HepG2 (cell line): ENCODE data around the gene TAS2R60. TPM values are rescaled to one million over a fixed set of nuclear protein-coding genes. Genes with fewer than 3 reads are reported as not detected.

ENCODE experiments used
- ATAC-seq: fragments of 200-7000 bp; cut with Tn5 transposase; 3 replicates; pipeline ENCODE4 v1.9.1; 2020; ENCODE audit warnings: mild to moderate bottlenecking, moderate library complexity
- BruUV-seq: library from RNA; stranded (reverse); fragments of 400-500 nt; replicated peaks from 2 replicates; lab custom pipeline; 2021; lab: Mats Ljungman, UMichigan
- CTCF ChIA-PET: fragments of 300-600 bp; formaldehyde crosslinking; extraction: SDS; loops from one replicate; lab custom pipeline; 2021; ENCODE audit warnings: low total read pairs, inconsistent platforms, low intra/inter-chr PET ratio; lab: Yijun Ruan, JAX
- POLR2A ChIA-PET: fragments of 350-600 bp; sonication (Branson Sonifier 250); formaldehyde crosslinking; loops from one replicate; lab custom pipeline; 2020; ENCODE audit warnings: antibody characterized with exemption, inconsistent platforms; lab: Yijun Ruan, JAX
- DNase-seq: peaks from one replicate; pipeline ENCODE4 v3.0.0-alpha.2; 2015; ENCODE audit warnings: low spot score
- FAIRE-seq: peaks from 3 replicates; lab custom pipeline; 2011; peaks lifted over from hg19 to GRCh38; lab: Jason Lieb, UNC
- H2AFZ ChIP-seq: one replicate; pipeline ENCODE4 v1.6.1; 2011; ENCODE audit warnings: low read length, inconsistent platforms
- H3K27ac ChIP-seq: fragments of 300-600 bp; 3 replicates; pipeline ENCODE4 v1.8.0; 2011; ENCODE audit warnings: mixed run types, mild to moderate bottlenecking, mixed read lengths, low read length, inconsistent platforms; ENCODE audit not compliant: insufficient read depth; ENCODE audit errors: extremely low read length
- H3K27me3 ChIP-seq, 2 experiments: fragments of 200-600 bp in 1 of 2; 2 replicates in 1 of 2; 3 replicates in 1 of 2; pipeline versions ENCODE4 v1.6.0 to v1.8.0; 2011; ENCODE audit warnings: low read length in 2 of 2, mild to moderate bottlenecking in 2 of 2, moderate library complexity in 2 of 2, inconsistent platforms in 1 of 2; ENCODE audit not compliant: insufficient read depth in 2 of 2, control insufficient read depth in 1 of 2
- H3K36me3 ChIP-seq, 2 experiments: fragments of 200-600 bp in 1 of 2; replicated peaks in 1 of 2; 2 replicates in 1 of 2; 3 replicates in 1 of 2; pipeline versions ENCODE4 v1.5.1 to v1.8.0; 2011; ENCODE audit warnings: low read length in 2 of 2, inconsistent platforms in 1 of 2; ENCODE audit not compliant: insufficient read depth in 2 of 2, control insufficient read depth in 1 of 2
- H3K4me1 ChIP-seq: 2 replicates; pipeline ENCODE4 v1.5.1; 2012; ENCODE audit warnings: low read length, inconsistent platforms; ENCODE audit not compliant: insufficient read depth
- H3K4me2 ChIP-seq: 2 replicates; pipeline ENCODE4 v1.6.0; 2011; ENCODE audit warnings: low read depth, low read length, inconsistent platforms
- H3K4me3 ChIP-seq, 3 experiments: fragments of 200-600 bp in 1 of 3; sonication (generic), shearing (Covaris generic) in 1 of 3; replicated peaks in 1 of 3; 2 replicates each; pipeline ENCODE4 v1.5.1; 2011 to 2016; ENCODE audit warnings: low read length in 3 of 3, inconsistent platforms in 2 of 3, low read depth in 2 of 3, mild to moderate bottlenecking in 2 of 3, control low read depth in 1 of 3, mixed read lengths in 1 of 3; ENCODE audit not compliant: insufficient read depth in 1 of 3
- H3K79me2 ChIP-seq: one replicate; pipeline ENCODE4 v1.6.1; 2011; ENCODE audit warnings: low read length, inconsistent platforms; ENCODE audit not compliant: insufficient read depth
- H3K9ac ChIP-seq: 2 replicates; pipeline ENCODE4 v1.6.0; 2011; ENCODE audit warnings: mild to moderate bottlenecking, low read depth, low read length, inconsistent platforms; ENCODE audit not compliant: insufficient read depth
- H3K9me3 ChIP-seq: 2 replicates; pipeline ENCODE4 v1.5.1; 2012; ENCODE audit warnings: mild to moderate bottlenecking, low read length
- H4K20me1 ChIP-seq: 2 replicates; pipeline ENCODE4 v1.6.0; 2011; ENCODE audit warnings: inconsistent platforms, mild to moderate bottlenecking, low read length, moderate library complexity; ENCODE audit not compliant: insufficient read depth
- ASH2L ChIP-seq: fragments of 300-600, 200-600 bp; sonication (generic); IDR thresholded peaks from 2 replicates; pipeline ENCODE4 v1.7.0; 2017; ENCODE audit warnings: low read depth, mild to moderate bottlenecking, moderate library complexity, mixed read lengths, low read length; ENCODE audit not compliant: insufficient read length
- ATF6 ChIP-seq: sonication (generic); formaldehyde crosslinking; conservative IDR thresholded peaks from 2 replicates; pipeline ENCODE4 v1.4.0; 2020; ENCODE audit warnings: missing genetic modification reagents
- CBX2 ChIP-seq, 2 experiments: fragments of 200-600 bp in 1 of 2; sonication (generic); formaldehyde crosslinking in 1 of 2; IDR thresholded peaks; 2 replicates each; pipeline versions ENCODE4 v1.7.0 to v1.8.1; 2018 to 2022; ENCODE audit warnings: low read depth in 2 of 2, low read length in 1 of 2, mild to moderate bottlenecking in 1 of 2, missing genetic modification reagents in 1 of 2
- CHCHD3 ChIP-seq: sonication (generic); formaldehyde crosslinking; IDR thresholded peaks from 2 replicates; pipeline ENCODE4 v1.8.0; 2022; ENCODE audit warnings: mild to moderate bottlenecking, missing genetic modification reagents, moderate library complexity
- CSRNP2 ChIP-seq: sonication (generic); formaldehyde crosslinking; conservative IDR thresholded peaks from 2 replicates; pipeline ENCODE4 v1.8.0; 2022; ENCODE audit warnings: low read depth, missing genetic modification reagents
- DR1 ChIP-seq: sonication (generic); formaldehyde crosslinking; IDR thresholded peaks from 2 replicates; pipeline ENCODE4 v1.8.0; 2021; ENCODE audit warnings: mild to moderate bottlenecking, missing genetic modification reagents, inconsistent platforms
- GTF2F1 ChIP-seq: fragments of 150-350 bp; IDR thresholded peaks from 2 replicates; pipeline ENCODE4 v1.6.1; 2014; ENCODE audit warnings: low read length
- HNRNPL ChIP-seq: fragments of 200-400 bp; formaldehyde crosslinking; IDR thresholded peaks from 2 replicates; pipeline ENCODE4 v1.6.1; 2017; ENCODE audit warnings: mild to moderate bottlenecking, low read depth, low read length
- KLF16 ChIP-seq, 2 experiments: sonication (generic) in 1 of 2; formaldehyde crosslinking in 1 of 2; IDR thresholded peaks; 2 replicates each; pipeline versions ENCODE4 v1.6.1 to v1.8.0; 2016 to 2023; ENCODE audit warnings: missing genetic modification reagents in 2 of 2, missing compliant biosample characterization in 1 of 2
- MTF2 ChIP-seq: sonication (generic); formaldehyde crosslinking; IDR thresholded peaks from 2 replicates; pipeline ENCODE4 v1.5.0; 2020; ENCODE audit warnings: missing genetic modification reagents, borderline replicate concordance
- NCOA1 ChIP-seq: sonication (generic); formaldehyde crosslinking; IDR thresholded peaks from 2 replicates; pipeline ENCODE4 v1.9.0; 2021; ENCODE audit warnings: missing genetic modification reagents
- SNAPC4 ChIP-seq: sonication (generic); formaldehyde crosslinking; IDR thresholded peaks from 2 replicates; pipeline ENCODE4 v1.4.0; 2020; ENCODE audit warnings: mild to moderate bottlenecking, missing genetic modification reagents
- SOX6 ChIP-seq, 2 experiments: fragments of 450-650 bp in 1 of 2; sonication (generic) in 1 of 2; formaldehyde crosslinking in 1 of 2; IDR thresholded peaks; 2 replicates each; pipeline versions ENCODE4 v1.4.0 to v1.6.1; 2017 to 2020; ENCODE audit warnings: antibody characterized with exemption in 1 of 2, mild to moderate bottlenecking in 1 of 2, missing genetic modification reagents in 1 of 2
- ZFX ChIP-seq: sonication (generic); formaldehyde crosslinking; IDR thresholded peaks from 2 replicates; pipeline ENCODE4 v1.4.0; 2020; ENCODE audit warnings: mild to moderate bottlenecking, low read depth, missing genetic modification reagents, moderate library complexity
- ZNF292 ChIP-seq: sonication (generic); formaldehyde crosslinking; IDR thresholded peaks from 2 replicates; pipeline ENCODE4 v1.8.1; 2022; ENCODE audit warnings: mild to moderate bottlenecking, low read depth, missing genetic modification reagents, borderline replicate concordance
- ZNF468 ChIP-seq: sonication (generic); formaldehyde crosslinking; IDR thresholded peaks from 2 replicates; pipeline ENCODE4 v1.8.0; 2022; ENCODE audit warnings: mild to moderate bottlenecking, moderate library complexity, missing genetic modification reagents
- ZNF615 ChIP-seq: sonication (generic); formaldehyde crosslinking; IDR thresholded peaks from 2 replicates; pipeline ENCODE4 v1.5.0; 2020; ENCODE audit warnings: mild to moderate bottlenecking, missing genetic modification reagents, borderline replicate concordance
- WGBS: methylation state at CpG from one replicate; pipeline ENCODE4 v1.1.6; 2017; ENCODE audit warnings: low lambda C conversion rate; 5-methylcytosine and 5-hydroxymethylcytosine counted together
- in situ Hi-C: cut with HindIII; loops from 2 replicates; pipeline ENCODE4 v1.10.0; 2017; ENCODE audit warnings: low pct_unique_long_range_greater_than_20kb; ENCODE audit not compliant: extremely low pct_ligation_motif_present
- intact Hi-C: fragments of 100-400 bp; cut with micrococcal nuclease; formaldehyde crosslinking; loops from one replicate; pipeline ENCODE4 v1.10.0; 2022; ENCODE audit not compliant: unreplicated experiment
- polyA plus RNA-seq, 8 experiments: library from polyadenylated mRNA; depleted of rRNA in 3 of 8; stranded (reverse) in 7 of 8; unstranded in 1 of 8; fragments of >200 nt; fragmentation: Illumina TruSeq in 4 of 8; extraction: Trizol in 4 of 8; gene quantifications; 2 replicates each; pipeline versions ENCODE4 v1.2.1 to v1.2.3, GENCODE V29; 2011 to 2016; ENCODE audit warnings: low read depth in 4 of 8, missing spikeins in 1 of 8, mixed read lengths in 1 of 8; ENCODE audit not compliant: insufficient read depth in 1 of 8
- total RNA-seq, 5 experiments: library from RNA; depleted of rRNA; stranded (reverse); fragments of >200 nt; fragmentation: Illumina TruSeq; extraction: Trizol; gene quantifications; 2 replicates each; pipeline ENCODE4 v1.2.3, GENCODE V29; 2016; ENCODE audit warnings: low read depth in 1 of 5

The TAS2R60 gene
- total and polyA plus RNA-seq, 2 of the 13 experiments (the other 11 are each of a cell fraction or from before 2014, with no cell fraction given): not detected

- H2AFZ ChIP-seq: no peak overlapping the region
- no peak for FAIRE-seq
- ChIA-PET CTCF (no interaction called here), POLR2A (no interaction called here)
- H3K9ac ChIP-seq: no peak overlapping the region
- BruUV-seq: no TSS peak
- WGBS: 34% methylated on average over 3 of the region's 3 CpGs
- no peak overlapping the region for H3K4me2 ChIP-seq
- no peak overlapping the region for H3K4me3 ChIP-seq
- in situ Hi-C loops: no loop called here
- H3K79me2 ChIP-seq: no peaks in the 10 kb centered on the region
- DNase-seq: no peak
- no peaks in the 10 kb centered on the region for H3K4me1 ChIP-seq
- no peaks in the 10 kb centered on the region for H3K9me3 ChIP-seq
- H3K27me3 ChIP-seq: no peaks in the 10 kb centered on the region
- no peaks in the 10 kb centered on the region for H3K36me3 ChIP-seq
- no peak for ATAC-seq
- no peaks in the 10 kb centered on the region for H4K20me1 ChIP-seq
- no peak overlapping the region for H3K27ac ChIP-seq
- intact Hi-C loops: no loop called here
- TF ChIP-seq ATF6 (no peak), ZFX (CRISPR knock-in tag) (no peak), NCOA1 (CRISPR knock-in tag) (no peak), KLF16 (CRISPR knock-in tag; IDR thresholded peaks at IDR 0.05) (no peak), CHCHD3 (no peak), GTF2F1 (no peak), DR1 (no peak), CSRNP2 (CRISPR knock-in tag) (no peak), MTF2 (CRISPR knock-in tag) (no peak), ZNF615 (no peak), HNRNPL (no peak), ASH2L (no peak), CBX2 (IDR thresholded peaks at IDR 0.05; ENCODE audit: low read depth, low read length) (no peak), CBX2 (CRISPR knock-in tag; IDR thresholded peaks at IDR 0.05; ENCODE audit: low read depth) (no peak), SOX6 (IDR thresholded peaks at IDR 0.05) (no peak), SOX6 (CRISPR knock-in tag; IDR thresholded peaks at IDR 0.05) (no peak), ZNF468 (CRISPR knock-in tag) (no peak), SNAPC4 (CRISPR knock-in tag) (no peak), ZNF292 (CRISPR knock-in tag) (no peak)
Observed at GRCh38 chr7:143484119-143484518, 40.9 kb downstream of the TAS2R60 start.
